H1 (cell line): ENCODE measurements around the gene COL20A1. TPM values are rescaled to one million over a fixed set of nuclear protein-coding genes. Genes with fewer than 3 reads are reported as not detected.

Experiments
- CTCF ChIA-PET: fragments of 300-600 bp; sonication (Branson Sonifier 250); formaldehyde crosslinking; loops from one replicate; lab custom pipeline; 2021; ENCODE audit not compliant: partially characterized antibody; lab: Charles Lee
- POLR2A ChIA-PET: fragments of 300-600 bp; sonication (Branson Sonifier 250); formaldehyde crosslinking; loops from one replicate; lab custom pipeline; 2021; ENCODE audit warnings: inconsistent platforms; ENCODE audit not compliant: partially characterized antibody; lab: Charles Lee
- DNase-seq, 2 experiments: peaks; one replicate each; pipeline versions ENCODE4 v3.0.0 to v3.0.0-alpha.2; 2010 to 2022; ENCODE audit warnings: low spot score in 2 of 2, low read depth in 1 of 2, mixed read lengths in 1 of 2
- FAIRE-seq: peaks from 2 replicates; lab custom pipeline; 2011; peaks lifted over from hg19 to GRCh38; lab: Jason Lieb, UNC
- H2AFZ ChIP-seq: 2 replicates; pipeline ENCODE4 v1.8.1; 2012; ENCODE audit warnings: low read length, inconsistent platforms
- H2AK5ac ChIP-seq: 2 replicates; pipeline ENCODE4 v1.6.1; 2013; ENCODE audit warnings: low read depth, low read length
- H2BK120ac ChIP-seq: replicated peaks from 2 replicates; pipeline ENCODE3; 2013; ENCODE audit warnings: low read depth, low read length, inconsistent platforms
- H2BK12ac ChIP-seq: 2 replicates; pipeline ENCODE4 v1.6.1; 2013; ENCODE audit warnings: low read depth, low read length
- H2BK15ac ChIP-seq: 2 replicates; pipeline ENCODE4 v1.6.1; 2013; ENCODE audit warnings: low read length
- H2BK20ac ChIP-seq: 2 replicates; pipeline ENCODE4 v1.6.1; 2013; ENCODE audit warnings: low read length
- H2BK5ac ChIP-seq: 2 replicates; pipeline ENCODE4 v1.6.1; 2013; ENCODE audit warnings: low read depth, low read length
- H3K14ac ChIP-seq: 2 replicates; pipeline ENCODE4 v1.6.1; 2013; ENCODE audit warnings: inconsistent platforms; ENCODE audit not compliant: insufficient read length
- H3K18ac ChIP-seq: 2 replicates; pipeline ENCODE4 v1.6.1; 2013; ENCODE audit warnings: low read length; ENCODE audit errors: extremely low read depth
- H3K23ac ChIP-seq: 2 replicates; pipeline ENCODE4 v1.6.1; 2013; ENCODE audit warnings: inconsistent platforms; ENCODE audit not compliant: insufficient read length
- H3K23me2 ChIP-seq: 2 replicates; pipeline ENCODE4 v1.6.1; 2013; ENCODE audit warnings: low read depth, low read length
- H3K27ac ChIP-seq: 2 replicates; pipeline ENCODE4 v1.6.1; 2011; ENCODE audit warnings: low read depth, low read length, inconsistent platforms
- H3K27me3 ChIP-seq, 4 experiments: replicated peaks in 1 of 4; 1 replicate in 1 of 4; 2 replicates in 3 of 4; pipeline versions ENCODE4 v1.6.1 to v1.8.1; 2011 to 2013; ENCODE audit warnings: low read length in 3 of 4, mild to moderate bottlenecking in 3 of 4, inconsistent platforms in 2 of 4, mixed read lengths in 2 of 4, moderate library complexity in 1 of 4; ENCODE audit not compliant: control insufficient read depth in 3 of 4, insufficient read depth in 3 of 4; ENCODE audit errors: extremely low read depth in 1 of 4
- H3K36me3 ChIP-seq, 4 experiments: 2 replicates each; pipeline versions ENCODE4 v1.6.1 to v1.8.1; 2011 to 2013; ENCODE audit warnings: mild to moderate bottlenecking in 4 of 4, low read length in 3 of 4, moderate library complexity in 2 of 4, control low read depth in 1 of 4, inconsistent platforms in 1 of 4; ENCODE audit not compliant: insufficient read depth in 4 of 4, control insufficient read depth in 2 of 4
- H3K4ac ChIP-seq: replicated peaks from 2 replicates; pipeline ENCODE3; 2013; ENCODE audit warnings: low read length, low read depth, mixed read lengths, inconsistent platforms; ENCODE audit not compliant: insufficient read length
- H3K4me1 ChIP-seq, 4 experiments: replicated peaks in 1 of 4; 1 replicate in 1 of 4; 2 replicates in 3 of 4; pipeline versions ENCODE4 v1.6.1 to v1.8.1; 2011 to 2013; ENCODE audit warnings: low read length in 3 of 4, inconsistent platforms in 2 of 4, mixed read lengths in 1 of 4; ENCODE audit not compliant: insufficient read depth in 4 of 4, control insufficient read depth in 3 of 4
- H3K4me2 ChIP-seq, 2 experiments: 2 replicates each; pipeline versions ENCODE4 v1.6.1 to v1.8.1; 2011 to 2013; ENCODE audit warnings: low read depth in 2 of 2, low read length in 2 of 2, control low read depth in 1 of 2, inconsistent platforms in 1 of 2, mild to moderate bottlenecking in 1 of 2; ENCODE audit not compliant: insufficient read depth in 1 of 2
- H3K4me3 ChIP-seq, 4 experiments: fragments of 200-600, 300-600 bp in 1 of 4; sonication (generic), shearing (Covaris generic), sonication (Bioruptor Twin) in 1 of 4; 2 replicates each; pipeline versions ENCODE4 v1.5.1 to v1.8.1; 2011 to 2016; ENCODE audit warnings: low read length in 4 of 4, low read depth in 3 of 4, control low read depth in 2 of 4, inconsistent platforms in 2 of 4, mild to moderate bottlenecking in 2 of 4, mixed read lengths in 1 of 4, moderate library complexity in 1 of 4; ENCODE audit not compliant: insufficient read depth in 2 of 4; ENCODE audit errors: extremely low read depth in 1 of 4
- H3K56ac ChIP-seq: replicated peaks from 2 replicates; pipeline ENCODE3; 2013; ENCODE audit warnings: low read depth, mild to moderate bottlenecking, mixed read lengths, low read length, inconsistent platforms; ENCODE audit not compliant: insufficient read length
- H3K79me1 ChIP-seq: 2 replicates; pipeline ENCODE4 v1.6.1; 2013; ENCODE audit warnings: low read depth, low read length, control low read depth
- H3K79me2 ChIP-seq, 2 experiments: 2 replicates each; pipeline versions ENCODE4 v1.6.1 to v1.8.1; 2012 to 2013; ENCODE audit warnings: low read length in 2 of 2, mild to moderate bottlenecking in 2 of 2, inconsistent platforms in 1 of 2; ENCODE audit not compliant: insufficient read depth in 2 of 2, control insufficient read depth in 1 of 2
- H3K9ac ChIP-seq, 4 experiments: replicated peaks in 1 of 4; 1 replicate in 1 of 4; 2 replicates in 3 of 4; pipeline versions ENCODE4 v1.6.1 to v1.8.1; 2011 to 2013; ENCODE audit warnings: low read depth in 3 of 4, low read length in 3 of 4, control low read depth in 2 of 4, mild to moderate bottlenecking in 2 of 4, moderate library complexity in 2 of 4, inconsistent platforms in 1 of 4; ENCODE audit errors: extremely low read depth in 1 of 4
- H3K9me3 ChIP-seq, 2 experiments: 2 replicates each; pipeline versions ENCODE4 v1.6.1 to v1.8.1; 2012 to 2013; ENCODE audit warnings: mild to moderate bottlenecking in 2 of 2, moderate library complexity in 2 of 2, control low read depth in 1 of 2, inconsistent platforms in 1 of 2, low read depth in 1 of 2, low read length in 1 of 2, mixed read lengths in 1 of 2; ENCODE audit not compliant: insufficient read depth in 2 of 2
- H4K20me1 ChIP-seq, 2 experiments: replicated peaks in 1 of 2; 2 replicates each; pipeline versions ENCODE3 to v1.8.1; 2011 to 2013; ENCODE audit warnings: inconsistent platforms in 2 of 2, low read length in 2 of 2, mild to moderate bottlenecking in 1 of 2; ENCODE audit not compliant: insufficient read depth in 2 of 2, control insufficient read depth in 1 of 2
- H4K5ac ChIP-seq: 2 replicates; pipeline ENCODE4 v1.6.1; 2013; ENCODE audit warnings: low read length, low read depth, mixed read lengths, inconsistent platforms; ENCODE audit not compliant: insufficient read length
- H4K8ac ChIP-seq: 2 replicates; pipeline ENCODE4 v1.8.0; 2013; ENCODE audit warnings: mild to moderate bottlenecking, moderate library complexity, low read length, inconsistent platforms; ENCODE audit not compliant: insufficient read depth; ENCODE audit errors: extremely low read depth
- H4K91ac ChIP-seq: replicated peaks from 2 replicates; pipeline ENCODE3; 2013; ENCODE audit warnings: low read length, mixed read lengths, inconsistent platforms; ENCODE audit not compliant: insufficient read length
- CTCF ChIP-seq, 3 experiments: IDR thresholded peaks; 1 replicate in 2 of 3; 2 replicates in 1 of 3; pipeline versions ENCODE4 v1.5.1 to v1.6.1; 2011; ENCODE audit warnings: low read length in 3 of 3, mild to moderate bottlenecking in 3 of 3, inconsistent platforms in 2 of 3, low read depth in 1 of 3, moderate library complexity in 1 of 3; ENCODE audit not compliant: insufficient read depth in 1 of 3; ENCODE audit errors: control extremely low read depth in 1 of 3
- KDM4A ChIP-seq: IDR thresholded peaks from one replicate; pipeline ENCODE4 v1.7.1; 2012; ENCODE audit warnings: low read depth, mild to moderate bottlenecking, moderate library complexity, low read length, inconsistent platforms; ENCODE audit not compliant: severe bottlenecking
- RBBP5 ChIP-seq: IDR thresholded peaks from 2 replicates; pipeline ENCODE4 v1.7.1; 2012; ENCODE audit warnings: low read depth, mild to moderate bottlenecking, inconsistent platforms, low read length, moderate library complexity, borderline replicate concordance
- SIN3A ChIP-seq, 2 experiments: IDR thresholded peaks in 1 of 2; conservative IDR thresholded peaks in 1 of 2; 2 replicates each; pipeline ENCODE4 v1.6.1; 2011 to 2012; ENCODE audit warnings: low read length in 2 of 2, improper control_type of control experiment in 1 of 2, low read depth in 1 of 2, mild to moderate bottlenecking in 1 of 2
- SIRT6 ChIP-seq: IDR thresholded peaks from one replicate; pipeline ENCODE4 v1.7.1; 2012; ENCODE audit warnings: low read length, inconsistent platforms
- TAF7 ChIP-seq: optimal IDR thresholded peaks from 2 replicates; pipeline ENCODE3; 2011; ENCODE audit warnings: low read depth, mild to moderate bottlenecking, inconsistent platforms, low read length, moderate library complexity, borderline replicate concordance
- TBP ChIP-seq: IDR thresholded peaks from 2 replicates; pipeline ENCODE4 v1.6.1; 2011; ENCODE audit warnings: low read depth, low read length, improper control_type of control experiment
- WGBS, 2 experiments: shearing (Covaris generic) in 1 of 2; methylation state at CpG; one replicate each; pipeline versions ENCODE4 v1.1.6 to v1.1.7; 2013 to 2015; ENCODE audit warnings: low lambda C conversion rate in 2 of 2, mixed read lengths in 2 of 2, inconsistent platforms in 1 of 2, low coverage in 1 of 2, missing lambda C conversion rate in 1 of 2; ENCODE audit not compliant: insufficient replicate concordance in 2 of 2, insufficient coverage in 1 of 2, insufficient read length in 1 of 2; ENCODE audit errors: extremely low coverage in 1 of 2, missing lambda C conversion rate in 1 of 2; 5-methylcytosine and 5-hydroxymethylcytosine counted together
- polyA plus RNA-seq, 7 experiments: library from polyadenylated mRNA; depleted of rRNA in 3 of 7; stranded (reverse) in 5 of 7; unstranded in 2 of 7; fragments of >200 nt in 5 of 7; fragments of 200-250 nt in 2 of 7; gene quantifications; 1 replicate in 5 of 7; 2 replicates in 1 of 7; 4 replicates in 1 of 7; pipeline versions ENCODE4 v1.2.1 to v1.2.3, GENCODE V29; 2011 to 2013; ENCODE audit warnings: missing spikeins in 2 of 7, mixed read lengths in 2 of 7
- total RNA-seq: library from RNA; stranded (reverse); fragmentation: NEBNext Ultra II Directional; extraction: Animal tissue kit (Norgen Biotek cat#: 25700); gene quantifications from 2 replicates; pipeline ENCODE4 v1.2.1, GENCODE V29; 2021

Gene COL20A1
- total and polyA plus RNA-seq, 2 of the 8 experiments (the other 6 are each of a cell fraction or from before 2014, with no cell fraction given) = 0.19 to 0.21 TPM

DNA sequence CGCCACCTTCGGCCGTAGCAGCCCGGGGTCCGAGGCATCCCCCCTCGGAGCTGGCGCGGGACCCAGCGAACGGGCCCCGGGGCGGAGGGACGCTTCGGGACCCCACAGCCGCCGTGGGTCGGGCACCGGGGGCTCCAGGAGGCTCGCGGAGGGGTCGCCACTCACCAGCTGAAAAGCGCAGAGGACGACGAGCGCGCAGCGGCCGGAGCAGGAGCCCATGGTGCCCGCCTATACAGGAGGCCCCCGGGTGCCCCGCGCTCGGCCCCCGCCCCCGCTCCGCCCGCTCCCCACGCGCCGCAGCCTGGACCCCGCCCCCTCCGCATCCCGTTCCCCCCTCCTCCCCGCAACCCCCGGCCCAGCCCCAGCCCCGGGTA lies 38.8 kb upstream of the COL20A1 start, which contains the start of gene NKAIN4:
TSS of gene NKAIN4 (minus strand) at position 232 of the 374 bp plus-strand sequence. CDS start at position 219, 13 bp downstream.
- no peaks in the 10 kb centered on the region for H3K9me3 ChIP-seq
- H3K79me2 ChIP-seq = no peaks in the 10 kb centered on the region
- no peak within 1 kb of the TSS for H3K23ac ChIP-seq
- H3K27me3 ChIP-seq = peaks cover 4 to 51% (median 40%) of the 10 kb centered on the region in 4 experiments
- peak within 1 kb of the TSS; percentile 82 to 97 for H3K4me2 ChIP-seq
- H2BK5ac ChIP-seq = peak within 1 kb of the TSS; percentile 78; the same call in 1 of the 2 replicates
- H3K4ac ChIP-seq = no peak within 1 kb of the TSS
- H3K9ac ChIP-seq = no peak within 1 kb of the TSS
- peak within 1 kb of the TSS; percentile 59 for H4K91ac ChIP-seq
- H2BK120ac ChIP-seq = no peak within 1 kb of the TSS
- peak within 1 kb of the TSS; percentile 13 for H4K5ac ChIP-seq
- TF ChIP-seq TAF7 = no peak
- no peak for TF ChIP-seq TBP
- 0 out of 4 replicates have a peak, but pooled peaks of 1 of the 2 experiments have one; percentile 0 for TF ChIP-seq SIN3A (conservative IDR thresholded peaks at IDR 0.05 in 1 of 2, IDR thresholded peaks at IDR 0.05 in 1 of 2; ENCODE audit: low read depth in 1 of 2, low read length in 2 of 2)
- TF ChIP-seq RBBP5 = 0 out of 2 replicates have a peak, but pooled peaks have one; percentile 1
- no peak for TF ChIP-seq SIRT6
- peak; percentile 2 for TF ChIP-seq KDM4A
- no peak for TF ChIP-seq CTCF (IDR thresholded peaks at IDR 0.05; ENCODE audit: control extremely low read depth in 1 of 3, insufficient read depth in 1 of 3, low read depth in 1 of 3, low read length in 3 of 3)
- H3K36me3 ChIP-seq = no peaks in the 10 kb centered on the region; a peak in 1 of 8 replicates
- H2BK20ac ChIP-seq = no peak within 1 kb of the TSS
- H4K20me1 ChIP-seq = peaks cover 0 to 4% of the 10 kb centered on the region in 2 experiments
- peak within 1 kb of the TSS; percentile 46; the same call in 1 of the 2 replicates for H2BK15ac ChIP-seq
- no peak for DNase-seq
- peak within 1 kb of the TSS; percentile 95 for H3K18ac ChIP-seq
- ChIA-PET CTCF (interaction anchor here (0.9 to 6.8 kb wide), 11 partner anchors 12 to 72 kb away, joined by 3 to 87 read pairs (median 9); partner anchors contain the start of gene BIRC7), POLR2A (interaction anchor here (0.7 to 4.7 kb wide), 14 partner anchors 9 to 108 kb away, joined by 3 to 21 read pairs (median 4); partner anchors contain the start of genes ARFGAP1 and BIRC7)
- 2% methylated on average over 9 of the region's 46 CpGs; no CpG with 5 or more reads in 1 of the 2 experiments for WGBS, 2 experiments
- H3K56ac ChIP-seq = no peak within 1 kb of the TSS
- 0 out of 2 replicates have a peak within 1 kb of the TSS, but pooled peaks have one; percentile 80 for H2AK5ac ChIP-seq
- H2BK12ac ChIP-seq = 0 out of 2 replicates have a peak within 1 kb of the TSS, but pooled peaks have one; percentile 68
- H3K14ac ChIP-seq = no peak within 1 kb of the TSS
- no peak for FAIRE-seq
- H3K4me1 ChIP-seq = peaks cover 2 to 18% (median 15%) of the 10 kb centered on the region in 4 experiments
- H3K79me1 ChIP-seq = no peaks in the 10 kb centered on the region; the same call in 1 of the 2 replicates
- H4K8ac ChIP-seq = peak within 1 kb of the TSS; percentile 71
- H3K4me3 ChIP-seq = peak within 1 kb of the TSS; percentile 39 to 67 (median 59)
- H2AFZ ChIP-seq = peak within 1 kb of the TSS; percentile 35; the same call in 1 of the 2 replicates
- H3K23me2 ChIP-seq = peaks cover 13% of the 10 kb centered on the region; the same call in 1 of the 2 replicates
- H3K27ac ChIP-seq = no peak within 1 kb of the TSS
